C4-2B (cell line): Measurements from ENCODE around the gene AGPAT4.

Experiments
- ZFX ChIP-seq: fragments of 450-650 bp; IDR thresholded peaks from 2 replicates; pipeline ENCODE4 v1.6.1; 2017
- TF ChIP-seq, protein P1 (sequence below): fragments of 450-650 bp; conservative IDR thresholded peaks from 2 replicates; pipeline ENCODE4 v1.5.1; 2017; ENCODE audit warnings: mild to moderate bottlenecking

DNA sequence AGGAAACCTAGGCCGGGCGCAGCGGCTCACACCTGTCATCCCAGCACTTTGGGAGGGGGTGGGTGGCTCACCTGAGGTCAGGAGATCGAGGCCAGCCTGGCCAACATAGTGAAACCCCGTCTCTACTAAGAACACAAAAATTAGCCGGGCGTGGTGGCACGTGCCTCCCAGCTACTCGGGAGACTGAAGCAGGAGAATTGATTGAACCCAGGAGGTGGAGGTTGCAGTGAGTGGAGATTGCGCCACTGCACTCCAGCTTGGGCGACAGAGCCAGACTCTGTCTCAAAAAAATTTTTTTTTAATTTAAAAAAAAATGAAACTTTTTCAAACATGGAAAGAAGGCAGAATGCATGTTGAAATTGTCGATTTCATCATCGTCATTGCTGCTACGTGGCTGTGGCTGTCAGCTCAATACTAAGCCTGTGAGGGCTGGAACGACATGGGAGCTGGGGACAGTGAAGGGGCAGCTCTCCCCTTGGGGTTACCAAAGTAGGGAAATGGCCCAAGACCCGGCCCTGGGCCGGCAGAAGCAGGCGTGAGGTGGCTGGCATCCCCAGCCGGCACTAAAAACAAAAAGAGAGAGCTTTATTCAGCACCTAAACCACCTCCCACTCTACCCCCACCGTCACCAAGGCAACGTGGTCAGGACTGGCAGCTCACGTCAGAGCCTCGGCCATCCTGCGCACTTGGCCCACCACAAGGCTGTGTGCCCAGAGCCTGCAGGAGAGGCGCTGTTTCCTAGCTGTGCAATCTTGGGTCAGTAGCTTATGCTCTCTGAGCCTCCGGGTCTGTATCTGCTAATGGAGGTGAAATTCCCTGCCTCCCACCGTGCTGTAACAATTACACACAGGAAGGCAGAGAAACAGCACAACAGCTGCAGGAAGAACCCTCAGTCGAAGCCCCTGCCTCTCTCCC is 30.8 kb downstream of the AGPAT4 start:
- TF ChIP-seq ZFX = no peak
- TF ChIP-seq, protein P1, sequence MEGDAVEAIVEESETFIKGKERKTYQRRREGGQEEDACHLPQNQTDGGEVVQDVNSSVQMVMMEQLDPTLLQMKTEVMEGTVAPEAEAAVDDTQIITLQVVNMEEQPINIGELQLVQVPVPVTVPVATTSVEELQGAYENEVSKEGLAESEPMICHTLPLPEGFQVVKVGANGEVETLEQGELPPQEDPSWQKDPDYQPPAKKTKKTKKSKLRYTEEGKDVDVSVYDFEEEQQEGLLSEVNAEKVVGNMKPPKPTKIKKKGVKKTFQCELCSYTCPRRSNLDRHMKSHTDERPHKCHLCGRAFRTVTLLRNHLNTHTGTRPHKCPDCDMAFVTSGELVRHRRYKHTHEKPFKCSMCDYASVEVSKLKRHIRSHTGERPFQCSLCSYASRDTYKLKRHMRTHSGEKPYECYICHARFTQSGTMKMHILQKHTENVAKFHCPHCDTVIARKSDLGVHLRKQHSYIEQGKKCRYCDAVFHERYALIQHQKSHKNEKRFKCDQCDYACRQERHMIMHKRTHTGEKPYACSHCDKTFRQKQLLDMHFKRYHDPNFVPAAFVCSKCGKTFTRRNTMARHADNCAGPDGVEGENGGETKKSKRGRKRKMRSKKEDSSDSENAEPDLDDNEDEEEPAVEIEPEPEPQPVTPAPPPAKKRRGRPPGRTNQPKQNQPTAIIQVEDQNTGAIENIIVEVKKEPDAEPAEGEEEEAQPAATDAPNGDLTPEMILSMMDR = no peak
